ENCODE results near the gene CBX4. TPM values are rescaled to one million over a fixed set of nuclear protein-coding genes. Genes with fewer than 3 reads are reported as not detected.

The CBX4 gene
- total RNA-seq, 1 donor from 2014 or later: 56.3 TPM

DNA sequence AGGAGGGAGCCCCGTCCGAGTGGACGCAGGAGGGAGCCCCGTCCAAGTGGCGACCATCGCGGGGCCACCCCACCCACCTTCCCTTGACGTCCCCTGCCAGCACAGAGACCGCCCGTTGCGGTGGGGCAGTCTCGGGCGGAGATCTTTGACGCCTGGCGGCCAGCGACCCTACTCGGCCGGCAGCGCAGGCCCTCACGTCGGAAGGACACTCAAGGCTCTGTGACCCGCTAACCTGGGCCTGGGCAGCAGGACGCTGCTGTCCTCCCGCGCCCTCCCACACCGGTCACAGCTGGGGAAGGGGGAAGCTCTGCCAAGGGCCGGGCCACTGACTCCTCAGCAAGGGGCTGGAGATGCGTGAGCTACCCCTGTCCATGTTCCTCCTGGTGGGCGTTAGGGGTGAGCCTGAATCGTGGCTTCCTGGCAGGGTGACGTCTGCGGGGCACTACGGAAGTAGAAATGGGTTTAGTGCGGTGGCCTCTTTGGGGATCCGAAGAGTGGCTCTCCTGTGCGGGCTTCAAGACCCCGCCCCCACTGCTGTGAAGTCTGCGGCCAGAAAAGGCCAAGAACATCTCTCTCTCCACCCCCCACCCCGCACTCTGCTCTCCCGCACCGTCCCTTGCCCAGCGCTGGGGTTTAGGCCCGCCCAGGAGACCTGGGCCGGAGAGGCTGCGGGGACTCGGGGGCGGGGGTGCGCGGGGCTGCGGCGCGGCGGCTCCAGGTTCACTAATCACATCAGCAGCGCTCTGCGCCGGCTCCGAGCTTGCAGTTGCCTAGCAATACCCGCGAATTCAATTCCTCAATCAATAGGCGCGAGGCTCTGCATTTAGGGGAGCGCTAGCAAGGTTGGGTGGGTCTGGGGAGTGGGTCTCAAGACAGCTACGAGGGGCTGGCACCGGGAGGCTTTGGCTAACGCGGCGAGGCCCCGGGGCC is 48.2 kb downstream of the CBX4 start:
- Mint-ChIP-seq H3K27me3 (peaks cover 39% of the 10 kb centered on the region), H3K4me3 (no peak overlapping the region), H3K36me3 (ENCODE audit: low read depth) (no peaks in the 10 kb centered on the region), H3K9me3 (no peaks in the 10 kb centered on the region), H3K4me1 (peaks cover 16% of the 10 kb centered on the region), H3K27ac (no peak overlapping the region)
- TF ChIP-seq, protein P1, sequence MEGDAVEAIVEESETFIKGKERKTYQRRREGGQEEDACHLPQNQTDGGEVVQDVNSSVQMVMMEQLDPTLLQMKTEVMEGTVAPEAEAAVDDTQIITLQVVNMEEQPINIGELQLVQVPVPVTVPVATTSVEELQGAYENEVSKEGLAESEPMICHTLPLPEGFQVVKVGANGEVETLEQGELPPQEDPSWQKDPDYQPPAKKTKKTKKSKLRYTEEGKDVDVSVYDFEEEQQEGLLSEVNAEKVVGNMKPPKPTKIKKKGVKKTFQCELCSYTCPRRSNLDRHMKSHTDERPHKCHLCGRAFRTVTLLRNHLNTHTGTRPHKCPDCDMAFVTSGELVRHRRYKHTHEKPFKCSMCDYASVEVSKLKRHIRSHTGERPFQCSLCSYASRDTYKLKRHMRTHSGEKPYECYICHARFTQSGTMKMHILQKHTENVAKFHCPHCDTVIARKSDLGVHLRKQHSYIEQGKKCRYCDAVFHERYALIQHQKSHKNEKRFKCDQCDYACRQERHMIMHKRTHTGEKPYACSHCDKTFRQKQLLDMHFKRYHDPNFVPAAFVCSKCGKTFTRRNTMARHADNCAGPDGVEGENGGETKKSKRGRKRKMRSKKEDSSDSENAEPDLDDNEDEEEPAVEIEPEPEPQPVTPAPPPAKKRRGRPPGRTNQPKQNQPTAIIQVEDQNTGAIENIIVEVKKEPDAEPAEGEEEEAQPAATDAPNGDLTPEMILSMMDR (IDR thresholded peaks at IDR 0.05): no peak
- CTCF ChIA-PET: interaction anchor here (1.0 to 1.1 kb wide), 2 partner anchors 48 to 200 kb away, joined by 3 to 4 read pairs; partner anchors contain the start of gene CBX4
- intact Hi-C loops (cut with micrococcal nuclease): loop anchor here (1.0 kb wide), 3 partner anchors 8 to 200 kb away; no protein-coding TSS in a partner anchor
- ATAC-seq (ENCODE audit: low read depth) (peak; percentile 18), DNase-seq (no peak)
- POLR2A ChIA-PET: interaction anchor here (0.6 to 2.1 kb wide), 3 partner anchors 10 to 48 kb away, joined by 4 to 6 read pairs (median 4); partner anchors contain the start of gene CBX4

DNA sequence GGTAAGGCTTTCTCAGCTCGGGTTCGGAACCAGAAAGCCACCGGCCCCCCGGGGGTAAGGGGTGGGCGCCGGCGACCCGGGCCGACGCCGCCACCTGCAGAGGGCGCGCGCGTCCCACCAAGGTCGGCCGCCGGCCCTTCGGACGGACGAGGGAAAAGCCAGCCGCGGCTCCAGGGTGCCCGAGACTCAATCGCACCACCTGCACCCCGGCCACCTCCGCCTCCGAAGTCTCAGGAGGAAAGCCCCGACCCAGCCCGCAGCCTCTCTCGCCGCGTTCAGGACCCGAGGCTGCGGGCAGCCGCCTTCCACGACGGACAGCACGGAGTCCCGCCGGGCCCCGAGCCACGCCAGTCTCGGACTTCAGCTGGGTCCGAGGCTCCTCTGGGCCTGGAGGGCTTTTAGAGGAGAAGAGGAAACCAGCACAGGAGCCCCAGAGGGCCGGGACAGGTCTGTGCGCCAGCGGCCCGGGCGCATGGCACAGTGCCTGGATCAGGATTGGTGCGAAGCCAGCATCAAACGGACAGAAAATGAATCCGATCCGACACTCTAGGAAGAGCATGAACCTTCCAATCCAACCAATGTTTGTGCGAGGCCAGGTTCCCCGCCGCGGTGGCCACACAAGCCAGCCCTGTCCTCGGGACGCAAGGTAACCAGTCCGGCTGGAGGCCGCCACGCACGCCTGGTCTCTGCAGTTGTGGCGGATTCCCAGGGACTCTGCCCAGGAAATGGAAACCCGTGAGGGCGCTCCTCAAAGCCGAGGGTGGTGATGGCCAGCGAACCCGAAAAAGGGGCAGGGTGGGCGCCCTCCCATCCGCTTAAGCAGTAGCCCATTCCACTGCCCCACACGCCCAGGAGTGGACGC is 49.1 kb downstream of the CBX4 start:
- DNase-seq (peak; percentile 57), ATAC-seq (ENCODE audit: low read depth) (peak; percentile 54)
- intact Hi-C loops (cut with micrococcal nuclease): loop anchor here (1.0 kb wide), 3 partner anchors 12 to 201 kb away; partner anchors contain the start of gene CBX2
- H3K36me3 Mint-ChIP-seq (ENCODE audit: low read depth): no peaks in the 10 kb centered on the region
- TF ChIP-seq, protein P1 (IDR thresholded peaks at IDR 0.05): peak; percentile 25
- no peak overlapping the region for H3K4me3 Mint-ChIP-seq
- ChIA-PET POLR2A (interaction anchor here (1.0 to 2.1 kb wide), 3 partner anchors 9 to 45 kb away, joined by 3 to 6 read pairs (median 4); no protein-coding TSS in a partner anchor), CTCF (interaction anchor here (0.9 to 1.5 kb wide), 7 partner anchors 21 to 202 kb away, joined by 3 to 10 read pairs (median 3); partner anchors contain the start of gene CBX4)
- peaks cover 11% of the 10 kb centered on the region for H3K4me1 Mint-ChIP-seq
- H3K9me3 Mint-ChIP-seq: no peaks in the 10 kb centered on the region
- H3K27ac Mint-ChIP-seq: no peak overlapping the region
- peaks cover 42% of the 10 kb centered on the region for H3K27me3 Mint-ChIP-seq

DNA sequence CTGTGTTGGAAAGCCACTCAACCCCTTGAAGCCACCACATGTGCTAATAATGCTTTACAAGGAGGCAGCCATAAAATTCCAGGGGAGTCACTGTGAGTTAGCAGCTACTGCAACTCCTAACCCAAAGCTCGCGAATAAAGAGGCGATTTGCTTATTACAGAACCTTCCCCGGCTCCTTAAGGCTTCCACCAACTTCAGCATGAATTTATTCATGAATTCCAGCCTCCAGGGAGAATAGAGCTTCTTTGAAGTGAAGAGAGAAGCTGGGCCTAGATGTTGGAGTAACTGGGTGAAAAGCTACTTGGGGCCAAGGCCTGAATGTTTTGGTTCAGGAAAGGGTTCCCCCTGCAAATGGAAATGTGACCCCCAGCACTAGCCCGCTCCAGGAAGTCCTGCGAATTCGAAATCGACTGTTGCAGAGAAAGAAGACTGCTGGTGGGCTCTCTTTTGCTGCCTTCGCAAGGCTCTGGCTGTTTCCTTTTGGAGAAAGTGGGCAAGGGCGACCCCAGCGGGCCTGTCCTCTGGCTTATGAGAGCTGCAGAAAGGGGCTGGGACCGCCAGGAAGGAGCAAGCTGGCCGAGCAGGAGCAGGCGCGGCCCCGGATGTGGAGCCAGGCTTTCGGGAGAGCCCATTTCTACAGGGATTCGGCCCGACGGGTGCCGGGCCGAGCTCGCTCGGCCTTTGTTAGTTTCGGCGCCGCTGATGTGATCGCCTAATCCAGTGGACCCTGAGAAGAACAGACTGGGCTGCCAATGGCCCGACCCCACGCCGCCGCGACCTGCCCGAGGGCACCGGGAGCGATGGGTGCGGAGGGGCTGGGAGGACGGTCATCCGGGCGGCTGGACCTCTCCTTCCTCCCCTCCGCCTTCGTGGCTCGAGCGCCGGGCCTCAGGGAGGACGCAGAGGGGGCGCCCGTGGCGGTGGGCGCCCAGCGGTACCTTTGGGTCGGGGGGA is 50.0 kb downstream of the CBX4 start:
- DNase-seq (no peak), ATAC-seq (ENCODE audit: low read depth) (no peak)
- Mint-ChIP-seq H3K4me3 (no peak overlapping the region), H3K36me3 (ENCODE audit: low read depth) (no peaks in the 10 kb centered on the region), H3K9me3 (no peaks in the 10 kb centered on the region), H3K4me1 (peaks cover 11% of the 10 kb centered on the region), H3K27ac (no peak overlapping the region), H3K27me3 (peaks cover 43% of the 10 kb centered on the region)
- TF ChIP-seq, protein P1 (IDR thresholded peaks at IDR 0.05): no peak
- CTCF ChIA-PET: interaction anchor here (0.7 to 1.5 kb wide), 11 partner anchors 12 to 297 kb away, joined by 3 to 10 read pairs (median 3); partner anchors contain the start of genes CBX2 and CBX4
- intact Hi-C loops (cut with micrococcal nuclease): loop anchor here (1.0 kb wide), 1 partner anchor 11 kb away; the partner anchor contains the start of gene CBX2
- POLR2A ChIA-PET: interaction anchor here (1.2 kb wide), 1 partner anchor 46 kb away, joined by 3 read pairs; no protein-coding TSS in a partner anchor

DNA sequence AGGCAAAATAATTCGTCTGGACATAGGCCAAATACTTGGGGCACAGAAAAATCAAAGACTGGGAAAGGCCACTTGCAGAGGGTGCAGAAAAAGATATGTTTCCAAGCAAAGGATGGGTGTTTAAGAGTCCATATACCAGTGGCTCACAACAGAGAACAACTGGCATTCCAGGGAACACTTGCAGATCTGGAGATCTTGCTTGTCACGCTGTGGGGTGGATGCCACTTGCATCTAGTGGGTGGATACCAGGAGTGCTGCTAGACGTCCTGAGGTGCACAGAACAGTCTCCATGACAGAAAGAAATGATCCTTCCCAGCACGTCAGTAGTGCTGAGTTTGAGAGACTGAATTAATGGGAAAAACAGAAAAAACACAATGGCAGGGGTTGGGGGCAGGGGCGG is 50.8 kb downstream of the CBX4 start:
- H3K4me1 Mint-ChIP-seq: peaks cover 11% of the 10 kb centered on the region
- ATAC-seq (ENCODE audit: low read depth): no peak
- H3K9me3 Mint-ChIP-seq: no peaks in the 10 kb centered on the region
- H3K36me3 Mint-ChIP-seq (ENCODE audit: low read depth): no peaks in the 10 kb centered on the region
- ChIA-PET POLR2A (no interaction called here), CTCF (interaction anchor here (1.2 to 1.5 kb wide), 4 partner anchors 23 to 205 kb away, joined by 3 to 10 read pairs (median 4); no protein-coding TSS in a partner anchor)
- peaks cover 41% of the 10 kb centered on the region for H3K27me3 Mint-ChIP-seq
- intact Hi-C loops (cut with micrococcal nuclease): no loop called here
- H3K27ac Mint-ChIP-seq: no peak overlapping the region
- TF ChIP-seq, protein P1 (IDR thresholded peaks at IDR 0.05): no peak
- H3K4me3 Mint-ChIP-seq: no peak overlapping the region
- DNase-seq: no peak
